Karpas-422 (cell line): ENCODE results near the gene MMP24. TPM values are rescaled to one million over a fixed set of nuclear protein-coding genes. Genes with fewer than 3 reads are reported as not detected.

Experiments used
- DNase-seq: peaks from one replicate; pipeline ENCODE4 v3.0.0-alpha.2; 2015
- H2AFZ ChIP-seq: fragments of 200-600 bp; sonication (generic); 2 replicates; pipeline ENCODE4 v1.6.1; 2014; ENCODE audit warnings: antibody characterized with exemption, low read length, mixed read lengths
- H3K27ac ChIP-seq: fragments of 200-600 bp; sonication (generic); 2 replicates; pipeline ENCODE4 v1.5.1; 2014; ENCODE audit warnings: mild to moderate bottlenecking, low read length, moderate library complexity
- H3K27me3 ChIP-seq: fragments of 200-600 bp; sonication (generic); 2 replicates; pipeline ENCODE4 v1.6.1; 2014; ENCODE audit warnings: low read length, mixed read lengths
- H3K36me3 ChIP-seq: fragments of 200-600 bp; sonication (generic); 2 replicates; pipeline ENCODE4 v1.6.1; 2014; ENCODE audit warnings: low read length, mixed read lengths; ENCODE audit not compliant: insufficient read depth
- H3K4me1 ChIP-seq: fragments of 200-600 bp; sonication (generic); 2 replicates; pipeline ENCODE4 v1.6.1; 2014; ENCODE audit warnings: mild to moderate bottlenecking, low read length, mixed read lengths
- H3K4me2 ChIP-seq: fragments of 200-600 bp; sonication (generic); 2 replicates; pipeline ENCODE4 v1.6.1; 2014; ENCODE audit warnings: low read length, low read depth, mild to moderate bottlenecking; ENCODE audit not compliant: poor library complexity, severe bottlenecking
- H3K4me3 ChIP-seq: fragments of 200-600 bp; sonication (generic); 2 replicates; pipeline ENCODE4 v1.5.1; 2014; ENCODE audit warnings: mild to moderate bottlenecking, antibody characterized with exemption, low read length, mixed read lengths
- H3K79me2 ChIP-seq: fragments of 200-600 bp; sonication (generic); 2 replicates; pipeline ENCODE4 v1.6.1; 2014; ENCODE audit warnings: mild to moderate bottlenecking, low read length, mixed read lengths
- H3K9ac ChIP-seq: fragments of 200-600 bp; sonication (generic); 2 replicates; pipeline ENCODE4 v1.6.0; 2014; ENCODE audit warnings: low read length
- H3K9me2 ChIP-seq: fragments of 200-600 bp; sonication (generic), shearing (Covaris generic); replicated peaks from 2 replicates; pipeline ENCODE4 v1.6.0; 2014; ENCODE audit warnings: mild to moderate bottlenecking, low read length, moderate library complexity; ENCODE audit not compliant: insufficient read depth
- H3K9me3 ChIP-seq: fragments of 300-700, 200-600 bp; sonication (generic); 2 replicates; pipeline ENCODE4 v1.6.1; 2014; ENCODE audit warnings: low read length, mixed read lengths
- H4K20me1 ChIP-seq: fragments of 200-600 bp; sonication (generic); 2 replicates; pipeline ENCODE4 v1.6.1; 2014; ENCODE audit warnings: mild to moderate bottlenecking, antibody characterized with exemption, low read length, low read depth; ENCODE audit not compliant: insufficient read depth
- total RNA-seq: library from RNA; depleted of rRNA; stranded (reverse); fragments of >200 nt; shearing (Covaris generic); gene quantifications from 2 replicates; pipeline ENCODE4 v1.2.3, GENCODE V29; 2014; ENCODE audit warnings: low replicate concordance

The MMP24 gene
- total RNA-seq, 1 experiment from 2014 or later, result 0.60 TPM

GRCh38 chr20:35232575-35232974, 6.1 kb downstream of the MMP24 start:
- Histone ChIP-seq H3K79me2 (no peaks in the 10 kb centered on the region), H3K4me2 (no peak overlapping the region), H3K27me3 (no peaks in the 10 kb centered on the region), H2AFZ (no peak overlapping the region), H3K27ac (no peak overlapping the region), H3K36me3 (no peaks in the 10 kb centered on the region), H3K9me3 (no peaks in the 10 kb centered on the region), H3K4me3 (no peak overlapping the region), H3K9me2 (no peaks in the 10 kb centered on the region), H3K9ac (no peak overlapping the region), H4K20me1 (no peaks in the 10 kb centered on the region), H3K4me1 (no peaks in the 10 kb centered on the region)
- no peak for DNase-seq

GRCh38 chr20:35235881-35236280, 9.4 kb downstream of the MMP24 start:
- no peaks in the 10 kb centered on the region for H3K27me3 ChIP-seq
- H3K9me2 ChIP-seq, result no peaks in the 10 kb centered on the region
- no peaks in the 10 kb centered on the region for H3K79me2 ChIP-seq
- H3K9ac ChIP-seq, result no peak overlapping the region
- H3K9me3 ChIP-seq, result no peaks in the 10 kb centered on the region
- H3K4me3 ChIP-seq, result no peak overlapping the region
- H3K27ac ChIP-seq, result no peak overlapping the region
- H4K20me1 ChIP-seq, result no peaks in the 10 kb centered on the region
- no peak overlapping the region for H3K4me2 ChIP-seq
- no peaks in the 10 kb centered on the region for H3K36me3 ChIP-seq
- no peak overlapping the region for H2AFZ ChIP-seq
- DNase-seq, result no peak
- H3K4me1 ChIP-seq, result no peaks in the 10 kb centered on the region

GRCh38 chr20:35237486-35237885, 11.0 kb downstream of the MMP24 start:
- no peak overlapping the region for H3K4me2 ChIP-seq
- H2AFZ ChIP-seq, result no peak overlapping the region
- no peak for DNase-seq
- no peaks in the 10 kb centered on the region for H3K36me3 ChIP-seq
- H3K9me3 ChIP-seq, result no peaks in the 10 kb centered on the region
- no peaks in the 10 kb centered on the region for H3K79me2 ChIP-seq
- H3K9ac ChIP-seq, result no peak overlapping the region
- H4K20me1 ChIP-seq, result no peaks in the 10 kb centered on the region
- H3K27ac ChIP-seq, result no peak overlapping the region
- H3K4me3 ChIP-seq, result no peak overlapping the region
- no peaks in the 10 kb centered on the region for H3K27me3 ChIP-seq
- no peaks in the 10 kb centered on the region for H3K9me2 ChIP-seq
- H3K4me1 ChIP-seq, result no peaks in the 10 kb centered on the region

- DNase-seq, result no peak
- Histone ChIP-seq H3K79me2 (no peaks in the 10 kb centered on the region), H3K36me3 (no peaks in the 10 kb centered on the region), H3K9me2 (no peaks in the 10 kb centered on the region), H3K4me3 (no peak overlapping the region), H4K20me1 (no peaks in the 10 kb centered on the region), H3K4me1 (no peaks in the 10 kb centered on the region), H3K27ac (no peak overlapping the region), H3K27me3 (no peaks in the 10 kb centered on the region), H3K4me2 (no peak overlapping the region), H3K9ac (no peak overlapping the region), H3K9me3 (no peaks in the 10 kb centered on the region), H2AFZ (no peak overlapping the region)
Measured at GRCh38 chr20:35238170-35238569, 11.7 kb downstream of the MMP24 start.

DNA sequence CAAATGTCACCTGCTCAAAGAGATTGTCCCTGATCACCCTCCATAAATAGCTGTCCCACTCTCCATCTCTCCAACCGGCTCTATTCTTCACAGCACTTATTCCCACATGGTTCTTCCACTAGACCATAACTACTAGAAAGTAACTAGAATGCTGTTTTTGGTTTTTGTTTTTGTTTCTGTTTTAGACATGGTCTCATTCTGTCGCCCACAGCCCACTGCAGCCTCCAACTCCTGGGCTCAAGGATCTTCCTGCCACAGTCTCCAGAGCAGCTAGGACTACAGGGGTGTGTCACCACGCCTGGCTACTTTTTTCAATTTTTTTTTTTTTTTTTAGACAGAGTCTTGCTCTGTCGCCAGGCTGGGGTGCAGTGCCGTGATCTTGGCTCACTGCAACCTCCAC, 12.2 kb downstream of the MMP24 start:
- Histone ChIP-seq H3K9ac (no peak overlapping the region), H3K36me3 (no peaks in the 10 kb centered on the region), H3K4me1 (no peaks in the 10 kb centered on the region), H3K4me3 (no peak overlapping the region), H3K79me2 (no peaks in the 10 kb centered on the region), H3K27me3 (no peaks in the 10 kb centered on the region), H4K20me1 (no peaks in the 10 kb centered on the region), H3K9me2 (no peaks in the 10 kb centered on the region), H3K4me2 (no peak overlapping the region), H2AFZ (no peak overlapping the region), H3K9me3 (no peaks in the 10 kb centered on the region), H3K27ac (no peak overlapping the region)
- DNase-seq, result no peak

- no peak overlapping the region for H3K27ac ChIP-seq
- no peaks in the 10 kb centered on the region for H3K9me3 ChIP-seq
- no peaks in the 10 kb centered on the region for H3K9me2 ChIP-seq
- no peaks in the 10 kb centered on the region for H3K36me3 ChIP-seq
- no peak overlapping the region for H3K4me2 ChIP-seq
- no peaks in the 10 kb centered on the region for H3K79me2 ChIP-seq
- no peaks in the 10 kb centered on the region for H3K27me3 ChIP-seq
- H4K20me1 ChIP-seq, result no peaks in the 10 kb centered on the region
- H3K9ac ChIP-seq, result no peak overlapping the region
- no peak overlapping the region for H3K4me3 ChIP-seq
- no peak for DNase-seq
- no peak overlapping the region for H2AFZ ChIP-seq
- H3K4me1 ChIP-seq, result no peaks in the 10 kb centered on the region
Measured at GRCh38 chr20:35240083-35240810, 13.8 kb downstream of the MMP24 start.

GRCh38 chr20:35240811-35241293, 14.4 kb downstream of the MMP24 start:
- no peak for DNase-seq
- H3K4me2 ChIP-seq, result no peak overlapping the region
- H3K9ac ChIP-seq, result no peak overlapping the region
- no peaks in the 10 kb centered on the region for H3K36me3 ChIP-seq
- H2AFZ ChIP-seq, result no peak overlapping the region
- H3K9me2 ChIP-seq, result no peaks in the 10 kb centered on the region
- no peaks in the 10 kb centered on the region for H3K9me3 ChIP-seq
- H3K27me3 ChIP-seq, result no peaks in the 10 kb centered on the region
- H3K27ac ChIP-seq, result no peak overlapping the region
- no peaks in the 10 kb centered on the region for H3K79me2 ChIP-seq
- no peaks in the 10 kb centered on the region for H4K20me1 ChIP-seq
- H3K4me1 ChIP-seq, result no peaks in the 10 kb centered on the region
- no peak overlapping the region for H3K4me3 ChIP-seq

DNA sequence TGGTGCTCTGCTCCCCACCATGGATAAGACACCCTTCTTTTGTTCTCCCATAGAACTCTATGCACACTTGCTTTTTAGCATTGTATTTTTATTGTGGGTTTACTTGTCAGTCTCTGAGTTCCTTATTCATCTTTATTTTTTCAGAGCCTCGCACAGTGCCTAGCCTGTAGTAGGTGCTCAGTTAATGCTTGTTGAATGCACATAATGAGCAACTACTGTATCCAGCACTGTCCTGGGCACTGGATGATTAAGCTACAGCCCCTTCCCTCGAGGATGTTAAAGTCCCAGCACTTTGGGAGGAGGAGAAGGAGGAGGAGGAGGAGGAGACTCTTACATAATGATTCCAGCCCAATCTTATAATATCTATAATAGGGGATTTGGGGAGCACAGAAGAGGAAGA, 16.8 kb downstream of the MMP24 start:
- no peak overlapping the region for H3K27ac ChIP-seq
- H3K4me1 ChIP-seq, result no peaks in the 10 kb centered on the region
- H3K4me3 ChIP-seq, result no peak overlapping the region
- H3K4me2 ChIP-seq, result no peak overlapping the region
- no peaks in the 10 kb centered on the region for H3K9me2 ChIP-seq
- no peaks in the 10 kb centered on the region for H3K9me3 ChIP-seq
- DNase-seq, result no peak
- H3K27me3 ChIP-seq, result no peaks in the 10 kb centered on the region
- no peaks in the 10 kb centered on the region for H3K79me2 ChIP-seq
- H4K20me1 ChIP-seq, result no peaks in the 10 kb centered on the region
- H2AFZ ChIP-seq, result no peak overlapping the region
- H3K36me3 ChIP-seq, result no peaks in the 10 kb centered on the region
- H3K9ac ChIP-seq, result no peak overlapping the region
